ENCODE results near the gene SMIM44. TPM values are rescaled to one million over a fixed set of nuclear protein-coding genes. Genes with fewer than 3 reads are reported as not detected.

SMIM44 gene
- total RNA-seq, 4 donors from 2014 or later, result not detected

DNA sequence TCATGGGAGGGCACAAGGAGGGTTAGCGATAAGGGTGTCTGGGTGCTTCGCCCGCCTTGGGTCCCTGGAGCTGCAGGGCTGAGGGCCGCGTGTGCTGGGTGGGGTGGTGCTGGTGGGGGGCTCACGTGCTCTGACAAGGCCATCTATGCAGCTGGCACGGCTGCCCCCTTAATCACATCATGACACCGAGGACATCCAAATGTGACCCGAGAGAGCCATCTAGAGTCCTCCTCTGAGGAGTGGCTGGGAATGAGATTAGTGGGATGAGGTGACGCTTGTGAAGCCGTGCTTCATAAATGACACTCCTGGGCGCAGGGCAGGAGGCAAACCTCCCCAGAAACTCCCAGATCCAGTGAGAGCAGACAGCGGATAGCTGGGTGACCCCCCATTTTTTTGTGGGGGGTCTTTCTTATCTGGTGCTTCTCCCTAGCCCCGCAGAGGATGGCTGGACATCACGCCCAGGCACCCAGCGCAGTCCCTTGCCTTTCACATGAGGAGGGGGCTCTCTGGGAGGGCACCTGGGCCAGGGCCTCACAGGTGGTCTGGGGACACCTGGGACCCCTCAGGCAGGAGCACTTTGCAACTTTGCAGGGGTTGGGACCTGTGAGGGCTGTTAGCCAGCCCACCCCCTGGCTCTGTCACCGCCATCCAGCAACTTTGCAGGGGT is 29.5 kb upstream of the SMIM44 start:
- no peaks in the 10 kb centered on the region for H3K9me3 ChIP-seq

DNA sequence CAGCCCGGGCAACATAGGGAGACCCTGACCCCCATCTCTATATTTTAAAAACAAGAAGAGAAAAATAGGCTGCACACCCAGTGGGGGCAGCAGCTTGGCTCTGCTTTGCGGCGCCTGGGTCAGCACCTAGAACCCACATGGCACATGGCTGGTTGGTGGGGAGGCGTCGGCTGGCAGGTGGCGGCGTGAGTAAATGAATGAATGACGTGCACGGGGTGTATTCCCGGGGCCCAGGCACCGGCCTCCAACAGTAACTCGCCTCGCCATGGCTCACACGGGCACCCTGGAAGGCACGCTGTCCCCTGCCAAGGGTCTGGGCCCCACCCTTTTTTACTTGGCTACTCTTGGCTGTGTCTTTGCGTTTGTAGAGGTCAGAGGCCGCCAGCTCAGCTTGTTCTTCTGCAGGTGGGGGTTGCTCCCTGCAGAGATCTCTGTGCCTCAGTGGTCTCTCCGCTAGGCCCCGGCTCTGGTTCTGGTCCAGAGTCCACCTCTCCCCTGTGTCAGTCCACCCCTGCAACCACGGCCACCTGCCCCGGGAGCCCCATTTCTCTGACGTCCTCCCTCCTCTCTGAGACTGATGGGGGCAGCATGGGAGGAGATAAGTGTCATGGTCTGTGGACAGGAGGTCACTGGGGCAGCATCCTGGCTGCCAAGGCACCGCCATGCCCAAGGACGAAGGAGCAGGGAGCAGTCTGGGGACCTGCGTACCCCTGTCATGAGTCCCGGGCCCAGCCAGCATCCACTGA is 28.4 kb upstream of the SMIM44 start:
- Histone ChIP-seq H3K9me3 (no peaks in the 10 kb centered on the region), H3K36me3 (peaks cover 0 to 38% of the 10 kb centered on the region in 2 donors), H3K4me1 (peaks cover 0 to 83% (median 9%) of the 10 kb centered on the region in 3 donors), H3K4me3 (no peak overlapping the region), H3K27ac (no peak overlapping the region), H3K27me3 (no peaks in the 10 kb centered on the region)
- WGBS, 2 donors (ENCODE audit: low coverage in 1 of 2), result 74 to 80% methylated on average over 7 to 14 of the region's 26 CpGs
- TF ChIP-seq POLR2AphosphoS5 (IDR thresholded peaks at IDR 0.05) (no peak), POLR2A (IDR thresholded peaks at IDR 0.05) (no peak), EP300 (IDR thresholded peaks at IDR 0.05) (no peak)
- TF ChIP-seq, protein P1, sequence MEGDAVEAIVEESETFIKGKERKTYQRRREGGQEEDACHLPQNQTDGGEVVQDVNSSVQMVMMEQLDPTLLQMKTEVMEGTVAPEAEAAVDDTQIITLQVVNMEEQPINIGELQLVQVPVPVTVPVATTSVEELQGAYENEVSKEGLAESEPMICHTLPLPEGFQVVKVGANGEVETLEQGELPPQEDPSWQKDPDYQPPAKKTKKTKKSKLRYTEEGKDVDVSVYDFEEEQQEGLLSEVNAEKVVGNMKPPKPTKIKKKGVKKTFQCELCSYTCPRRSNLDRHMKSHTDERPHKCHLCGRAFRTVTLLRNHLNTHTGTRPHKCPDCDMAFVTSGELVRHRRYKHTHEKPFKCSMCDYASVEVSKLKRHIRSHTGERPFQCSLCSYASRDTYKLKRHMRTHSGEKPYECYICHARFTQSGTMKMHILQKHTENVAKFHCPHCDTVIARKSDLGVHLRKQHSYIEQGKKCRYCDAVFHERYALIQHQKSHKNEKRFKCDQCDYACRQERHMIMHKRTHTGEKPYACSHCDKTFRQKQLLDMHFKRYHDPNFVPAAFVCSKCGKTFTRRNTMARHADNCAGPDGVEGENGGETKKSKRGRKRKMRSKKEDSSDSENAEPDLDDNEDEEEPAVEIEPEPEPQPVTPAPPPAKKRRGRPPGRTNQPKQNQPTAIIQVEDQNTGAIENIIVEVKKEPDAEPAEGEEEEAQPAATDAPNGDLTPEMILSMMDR (IDR thresholded peaks at IDR 0.05), result no peak
- no peak for ATAC-seq

More for the DNA sequence above, 29.5 kb upstream of the SMIM44 start:
- H3K4me1 ChIP-seq, result peaks cover 0 to 82% (median 2%) of the 10 kb centered on the region in 3 donors
- peaks cover 0 to 38% of the 10 kb centered on the region in 2 donors for H3K36me3 ChIP-seq
- no peak for ATAC-seq
- H3K4me3 ChIP-seq, result no peak overlapping the region
- H3K27me3 ChIP-seq, result no peaks in the 10 kb centered on the region
- no peak overlapping the region for H3K27ac ChIP-seq
- 72% methylated on average over 3 of the region's 17 CpGs; no CpG with 5 or more reads in 1 of the 2 donors for WGBS, 2 donors (ENCODE audit: low coverage in 1 of 2)
- TF ChIP-seq POLR2A (IDR thresholded peaks at IDR 0.05) (no peak), POLR2AphosphoS5 (IDR thresholded peaks at IDR 0.05) (no peak), EP300 (IDR thresholded peaks at IDR 0.05) (no peak)
- TF ChIP-seq, protein P1 (IDR thresholded peaks at IDR 0.05), result no peak

DNA sequence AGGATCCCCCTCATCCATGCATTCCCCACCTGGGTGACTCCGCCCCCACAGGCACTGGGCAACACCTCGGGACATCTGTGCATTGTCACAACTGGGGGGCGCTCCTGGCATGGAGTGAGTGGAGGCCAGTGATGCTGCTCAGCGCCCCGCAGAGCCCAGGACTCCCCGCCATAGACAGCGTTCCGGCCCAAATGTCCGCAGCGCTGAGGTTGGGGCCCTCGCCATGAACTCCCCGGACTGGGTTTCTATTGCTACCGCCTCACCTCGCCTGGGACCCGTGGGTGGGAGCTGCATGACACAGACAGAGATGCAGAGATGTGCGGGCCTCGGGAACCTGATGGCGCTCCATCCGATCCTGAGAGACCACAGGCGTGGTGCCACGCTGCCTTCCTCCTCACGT is 27.5 kb upstream of the SMIM44 start:
- TF ChIP-seq, protein P1 (IDR thresholded peaks at IDR 0.05), result no peak
- TF ChIP-seq POLR2AphosphoS5 (IDR thresholded peaks at IDR 0.05) (no peak), POLR2A (IDR thresholded peaks at IDR 0.05) (no peak), EP300 (IDR thresholded peaks at IDR 0.05) (no peak)
- no peak for ATAC-seq
- no CpG with 5 or more reads among the region's 22 CpGs for WGBS, 2 donors (ENCODE audit: low coverage in 1 of 2)
- Histone ChIP-seq H3K27ac (no peak overlapping the region), H3K4me3 (no peak overlapping the region), H3K27me3 (no peaks in the 10 kb centered on the region), H3K36me3 (peaks cover 0 to 38% of the 10 kb centered on the region in 2 donors), H3K4me1 (peaks cover 0 to 75% (median 9%) of the 10 kb centered on the region in 3 donors), H3K9me3 (no peaks in the 10 kb centered on the region)

DNA sequence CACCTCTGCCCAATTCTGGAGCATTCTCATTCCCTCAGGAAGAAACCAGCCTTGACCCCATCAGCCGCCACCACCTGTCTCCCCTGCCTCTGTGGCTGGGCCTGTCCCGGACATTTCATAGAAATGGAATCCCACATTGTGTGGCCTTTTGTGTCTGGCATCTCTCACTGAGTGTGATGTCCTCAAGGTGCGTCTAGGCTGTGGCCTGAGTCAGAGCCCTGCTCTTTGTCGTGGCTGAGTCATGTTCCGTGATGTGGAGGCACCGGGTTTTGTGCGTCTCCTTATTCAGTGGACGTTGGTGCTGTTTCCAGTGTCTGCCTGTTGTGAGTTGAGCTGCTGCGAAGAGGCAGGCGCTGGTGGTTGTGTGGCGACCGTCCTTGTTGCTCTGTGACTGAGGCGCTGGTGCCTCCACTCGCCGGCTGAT is 26.3 kb upstream of the SMIM44 start:
- TF ChIP-seq EP300 (IDR thresholded peaks at IDR 0.05) (no peak), POLR2AphosphoS5 (IDR thresholded peaks at IDR 0.05) (no peak), POLR2A (IDR thresholded peaks at IDR 0.05) (no peak)
- TF ChIP-seq, protein P1 (IDR thresholded peaks at IDR 0.05), result no peak
- H3K9me3 ChIP-seq, result no peaks in the 10 kb centered on the region
- ATAC-seq, result no peak
- peak overlapping the region in 1 of 4 donors; percentile 14 for H3K27ac ChIP-seq
- peaks cover 0 to 81% (median 14%) of the 10 kb centered on the region in 3 donors for H3K4me1 ChIP-seq
- no peaks in the 10 kb centered on the region for H3K27me3 ChIP-seq
- H3K4me3 ChIP-seq, result no peak overlapping the region
- 63 to 79% methylated on average over 2 to 3 of the region's 15 CpGs for WGBS, 2 donors (ENCODE audit: low coverage in 1 of 2)
- peaks cover 0 to 38% of the 10 kb centered on the region in 2 donors for H3K36me3 ChIP-seq
